Measurements from ENCODE around the gene TOX2. TPM values are rescaled to one million over a fixed set of nuclear protein-coding genes. Genes with fewer than 3 reads are reported as not detected.

The TOX2 gene
- total RNA-seq, 1 experiment from 2014 or later, result 1.7 TPM

GRCh38 chr20:44097521-44098255 is 183.0 kb downstream of the TOX2 start:
- peaks cover 2 to 3% of the 10 kb centered on the region in 2 experiments; a peak in 3 of 4 replicates for H3K4me1 Mint-ChIP-seq

More at GRCh38 chr20:44097521-44098255, 183.0 kb downstream of the TOX2 start:
- no peak overlapping the region for H2BK12ac ChIP-seq (ENCODE audit: insufficient read length, low read depth, low read length)
- H3K9me3 Mint-ChIP-seq, result no peaks in the 10 kb centered on the region
- no peaks in the 10 kb centered on the region for H3K23me2 ChIP-seq (ENCODE audit: insufficient read length, low read depth, low read length, poor library complexity, severe bottlenecking)
- no peak overlapping the region for H3T11ph ChIP-seq (ENCODE audit: low read length)
- H3K27me3 Mint-ChIP-seq (ENCODE audit: low read depth), result peaks cover 2% of the 10 kb centered on the region; the same call in 1 of the 2 replicates
- H3K9ac ChIP-seq (ENCODE audit: extremely low read depth, insufficient read length, low read length), result no peak overlapping the region
- no peaks in the 10 kb centered on the region for H3K9me3 ChIP-seq (ENCODE audit: control insufficient read depth, low read depth, low read length)
- no peak overlapping the region for H3K27ac ChIP-seq (ENCODE audit: insufficient read length, low read depth, low read length)
- no peak overlapping the region for H2AK5ac ChIP-seq (ENCODE audit: insufficient read length, low read length)
- H2BK15ac ChIP-seq (ENCODE audit: low read depth, low read length), result no peak overlapping the region
- H2BK20ac ChIP-seq (ENCODE audit: low read depth, low read length, poor library complexity, severe bottlenecking), result no peak overlapping the region
- H2AFZ ChIP-seq (ENCODE audit: low read length), result no peak overlapping the region
- H3K4me2 ChIP-seq (ENCODE audit: insufficient read depth, insufficient read length, low read length), result no peak overlapping the region
- no peak overlapping the region for H3K23ac ChIP-seq (ENCODE audit: insufficient read length, low read depth, low read length)
- no peaks in the 10 kb centered on the region for H3K79me2 ChIP-seq (ENCODE audit: insufficient read depth, low read length)
- H3K36me3 Mint-ChIP-seq (ENCODE audit: insufficient read depth in 1 of 3, low read depth in 3 of 3), result no peaks in the 10 kb centered on the region
- no peak overlapping the region for H2BK5ac ChIP-seq (ENCODE audit: insufficient read length, low read length)
- H3K56ac ChIP-seq (ENCODE audit: insufficient read length, low read depth, low read length), result no peak overlapping the region
- H3K4ac ChIP-seq (ENCODE audit: low read depth, low read length), result no peak overlapping the region
- no peak overlapping the region for H4K91ac ChIP-seq (ENCODE audit: insufficient read length, low read depth, low read length)
- no peaks in the 10 kb centered on the region for H3K79me1 ChIP-seq (ENCODE audit: insufficient read depth, low read depth, low read length, poor library complexity, severe bottlenecking)
- DNase-seq, result no peak
- H3K4me3 Mint-ChIP-seq, result no peak overlapping the region
- no CpG with 5 or more reads among the region's 14 CpGs for WGBS (ENCODE audit: extremely low coverage, insufficient read length, low lambda C conversion rate)
- H2BK120ac ChIP-seq (ENCODE audit: low read depth, low read length, poor library complexity, severe bottlenecking), result no peak overlapping the region
- no peaks in the 10 kb centered on the region for H3K4me1 ChIP-seq (ENCODE audit: insufficient read depth, low read length)
- no peak overlapping the region for H3K14ac ChIP-seq (ENCODE audit: insufficient read depth, low read length)
- no peak overlapping the region for H4K8ac ChIP-seq (replicated peaks; ENCODE audit: insufficient read length, low read depth, low read length)
- no peak for TF ChIP-seq CTCF (conservative IDR thresholded peaks at IDR 0.05)
- no peaks in the 10 kb centered on the region for H4K20me1 ChIP-seq (ENCODE audit: control insufficient read depth, insufficient read depth, insufficient read length)
- no peaks in the 10 kb centered on the region for H3K27me3 ChIP-seq (ENCODE audit: insufficient read depth, low read length)
- peak overlapping the region in 1 of 3 experiments; percentile 66; a peak in 1 of 7 replicates for H3K27ac Mint-ChIP-seq
- no peak overlapping the region for H3K18ac ChIP-seq (ENCODE audit: insufficient read length, low read depth, low read length)
- H4K5ac ChIP-seq (ENCODE audit: insufficient read length, low read depth, low read length), result no peak overlapping the region
